ENCODE data around the gene GSTT4. TPM values are rescaled to one million over a fixed set of nuclear protein-coding genes. Genes with fewer than 3 reads are reported as not detected.
A peak's percentile ranks its signal among the peaks of the same experiment; 100 is the strongest.

GSTT4 gene
- total RNA-seq, 1 donor from 2014 or later: not detected

DNA sequence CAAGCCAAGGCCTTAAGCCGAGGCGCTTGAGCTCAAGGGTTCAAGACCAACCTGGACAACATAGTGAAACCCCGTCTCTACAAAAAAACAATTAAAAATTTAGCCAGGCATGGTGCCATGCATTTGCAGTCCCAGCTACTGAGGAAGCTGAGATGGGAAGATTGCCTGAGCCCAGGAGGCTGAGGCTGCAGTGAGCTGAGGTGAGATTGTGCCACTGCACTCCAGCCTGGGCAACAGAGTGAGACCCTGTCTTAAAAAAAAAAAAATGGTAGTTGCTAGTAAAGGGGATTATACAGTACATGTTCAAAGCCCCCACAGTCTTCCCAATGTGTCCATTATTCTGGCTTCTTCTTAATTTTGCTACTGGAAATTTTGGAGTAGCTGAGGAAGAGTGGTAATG, 24.1 kb upstream of the GSTT4 start:
- peaks cover 8% of the 10 kb centered on the region for H3K9me3 Mint-ChIP-seq (ENCODE audit: unreplicated experiment)

DNA sequence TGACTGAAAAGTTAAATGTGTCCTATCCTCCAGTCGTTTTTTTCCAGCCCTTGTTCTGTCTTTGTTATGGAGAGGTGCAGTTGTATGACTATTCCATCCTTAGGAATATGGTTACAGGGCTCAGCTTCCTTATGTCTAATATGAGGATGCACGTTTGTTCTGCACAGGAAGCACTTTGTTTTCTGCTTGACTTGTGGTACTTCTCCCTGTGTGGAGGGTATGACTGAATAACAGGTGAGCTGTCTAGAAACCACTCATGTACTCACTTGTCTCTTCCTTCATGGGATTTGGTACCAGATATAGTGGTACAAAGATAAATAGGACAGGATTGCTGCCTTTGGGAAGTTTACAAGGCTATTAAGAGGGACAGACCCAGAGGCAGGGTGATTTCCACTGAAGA, 23.3 kb upstream of the GSTT4 start:
- H3K4me3 Mint-ChIP-seq (ENCODE audit: unreplicated experiment): no peak overlapping the region
- no peaks in the 10 kb centered on the region for H3K27me3 Mint-ChIP-seq (ENCODE audit: unreplicated experiment)
- H3K9me3 Mint-ChIP-seq (ENCODE audit: unreplicated experiment): peaks cover 10% of the 10 kb centered on the region
- TF ChIP-seq, protein P1, sequence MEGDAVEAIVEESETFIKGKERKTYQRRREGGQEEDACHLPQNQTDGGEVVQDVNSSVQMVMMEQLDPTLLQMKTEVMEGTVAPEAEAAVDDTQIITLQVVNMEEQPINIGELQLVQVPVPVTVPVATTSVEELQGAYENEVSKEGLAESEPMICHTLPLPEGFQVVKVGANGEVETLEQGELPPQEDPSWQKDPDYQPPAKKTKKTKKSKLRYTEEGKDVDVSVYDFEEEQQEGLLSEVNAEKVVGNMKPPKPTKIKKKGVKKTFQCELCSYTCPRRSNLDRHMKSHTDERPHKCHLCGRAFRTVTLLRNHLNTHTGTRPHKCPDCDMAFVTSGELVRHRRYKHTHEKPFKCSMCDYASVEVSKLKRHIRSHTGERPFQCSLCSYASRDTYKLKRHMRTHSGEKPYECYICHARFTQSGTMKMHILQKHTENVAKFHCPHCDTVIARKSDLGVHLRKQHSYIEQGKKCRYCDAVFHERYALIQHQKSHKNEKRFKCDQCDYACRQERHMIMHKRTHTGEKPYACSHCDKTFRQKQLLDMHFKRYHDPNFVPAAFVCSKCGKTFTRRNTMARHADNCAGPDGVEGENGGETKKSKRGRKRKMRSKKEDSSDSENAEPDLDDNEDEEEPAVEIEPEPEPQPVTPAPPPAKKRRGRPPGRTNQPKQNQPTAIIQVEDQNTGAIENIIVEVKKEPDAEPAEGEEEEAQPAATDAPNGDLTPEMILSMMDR (IDR thresholded peaks at IDR 0.05): no peak
- H3K27ac Mint-ChIP-seq (ENCODE audit: unreplicated experiment): no peak overlapping the region
- peaks cover 10% of the 10 kb centered on the region for H3K36me3 Mint-ChIP-seq (ENCODE audit: unreplicated experiment)
- no peaks in the 10 kb centered on the region for H3K4me1 Mint-ChIP-seq (ENCODE audit: unreplicated experiment)
- DNase-seq (ENCODE audit: extremely low spot score, unreplicated experiment): no peak

More for the DNA sequence above, 24.1 kb upstream of the GSTT4 start:
- TF ChIP-seq, protein P1 (IDR thresholded peaks at IDR 0.05): no peak
- H3K4me1 Mint-ChIP-seq (ENCODE audit: unreplicated experiment): no peaks in the 10 kb centered on the region
- H3K36me3 Mint-ChIP-seq (ENCODE audit: unreplicated experiment): peaks cover 8% of the 10 kb centered on the region
- H3K27ac Mint-ChIP-seq (ENCODE audit: unreplicated experiment): no peak overlapping the region
- DNase-seq (ENCODE audit: extremely low spot score, unreplicated experiment): peak; percentile 21
- H3K27me3 Mint-ChIP-seq (ENCODE audit: unreplicated experiment): no peaks in the 10 kb centered on the region
- H3K4me3 Mint-ChIP-seq (ENCODE audit: unreplicated experiment): no peak overlapping the region

DNA sequence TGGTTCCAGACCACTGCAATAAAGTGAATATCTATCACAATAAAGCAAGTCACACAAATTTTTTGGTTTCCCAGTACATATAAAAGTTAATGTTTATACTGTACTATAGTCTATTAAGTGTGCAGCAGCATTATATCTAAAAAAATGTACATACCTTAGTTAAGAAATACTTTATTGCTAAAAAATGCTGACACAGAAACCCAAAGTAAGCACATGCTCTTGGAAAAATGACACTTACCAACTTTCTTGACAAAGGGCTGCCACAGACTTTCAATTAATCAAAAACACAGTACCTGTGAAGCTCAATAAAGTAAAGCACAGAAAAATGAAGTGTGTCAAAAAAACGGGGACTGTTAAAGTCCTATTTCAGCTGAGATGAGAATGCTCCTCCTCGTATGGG, 22.7 kb upstream of the GSTT4 start:
- Mint-ChIP-seq H3K4me3 (ENCODE audit: unreplicated experiment) (no peak overlapping the region), H3K4me1 (ENCODE audit: unreplicated experiment) (no peaks in the 10 kb centered on the region)
- TF ChIP-seq, protein P1 (IDR thresholded peaks at IDR 0.05): no peak

DNA sequence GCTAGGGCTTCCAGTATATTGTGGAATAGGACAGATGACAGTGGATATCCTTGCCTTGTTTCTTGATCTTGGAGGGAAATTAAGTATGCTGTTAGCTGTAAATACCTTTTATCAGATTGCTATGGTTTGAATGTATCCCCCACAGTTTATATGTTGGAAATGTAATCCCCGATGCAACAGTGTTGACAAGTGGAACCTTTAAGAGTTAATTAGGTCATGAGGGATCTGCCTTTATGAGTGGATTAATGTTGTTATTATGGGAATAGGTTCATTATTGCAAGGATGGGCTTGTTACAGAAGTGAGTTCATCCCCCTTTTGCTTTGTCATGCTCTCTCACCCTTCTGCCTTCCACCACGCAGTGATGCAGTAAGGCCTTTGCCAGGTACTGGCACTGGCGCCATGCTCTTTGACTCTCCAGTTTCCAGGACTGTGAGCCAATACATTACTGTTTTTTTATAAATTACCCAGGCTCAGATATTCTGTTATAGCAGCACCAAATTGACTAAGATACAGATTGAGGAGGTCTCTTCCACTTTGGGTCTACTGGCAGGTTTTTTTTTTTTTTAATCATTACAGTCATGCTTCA, 22.2 kb upstream of the GSTT4 start:
- H3K4me1 Mint-ChIP-seq (ENCODE audit: unreplicated experiment): no peaks in the 10 kb centered on the region
- H3K4me3 Mint-ChIP-seq (ENCODE audit: unreplicated experiment): no peak overlapping the region
- H3K36me3 Mint-ChIP-seq (ENCODE audit: unreplicated experiment): peaks cover 10% of the 10 kb centered on the region
- TF ChIP-seq, protein P1 (IDR thresholded peaks at IDR 0.05): no peak
- no peaks in the 10 kb centered on the region for H3K27me3 Mint-ChIP-seq (ENCODE audit: unreplicated experiment)
- H3K27ac Mint-ChIP-seq (ENCODE audit: unreplicated experiment): no peak overlapping the region
- DNase-seq (ENCODE audit: extremely low spot score, unreplicated experiment): no peak
- H3K9me3 Mint-ChIP-seq (ENCODE audit: unreplicated experiment): peaks cover 10% of the 10 kb centered on the region

More for the DNA sequence above, 22.7 kb upstream of the GSTT4 start:
- H3K9me3 Mint-ChIP-seq (ENCODE audit: unreplicated experiment): peaks cover 10% of the 10 kb centered on the region
- no peaks in the 10 kb centered on the region for H3K27me3 Mint-ChIP-seq (ENCODE audit: unreplicated experiment)
- peak; percentile 13 for DNase-seq (ENCODE audit: extremely low spot score, unreplicated experiment)
- no peak overlapping the region for H3K27ac Mint-ChIP-seq (ENCODE audit: unreplicated experiment)
- peaks cover 10% of the 10 kb centered on the region for H3K36me3 Mint-ChIP-seq (ENCODE audit: unreplicated experiment)

DNA sequence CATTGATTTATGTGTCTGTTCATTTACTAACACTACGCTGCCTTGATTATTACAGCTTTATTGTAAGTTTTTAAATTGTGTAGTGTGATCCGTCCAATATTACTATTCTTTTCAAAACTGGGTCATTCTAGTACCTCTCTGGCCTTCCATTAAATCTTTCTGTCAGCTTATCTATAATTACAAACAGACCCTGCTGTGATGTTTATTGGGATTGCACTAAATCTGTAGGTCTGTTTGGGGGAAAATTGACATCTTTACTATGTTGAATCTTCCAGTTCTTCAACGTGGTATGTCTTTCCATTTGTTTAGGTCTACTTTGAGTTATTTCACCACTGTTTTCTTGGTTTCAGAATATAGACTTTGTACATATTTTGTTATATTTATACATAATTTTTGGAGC, 21.5 kb upstream of the GSTT4 start:
- TF ChIP-seq, protein P1 (IDR thresholded peaks at IDR 0.05): no peak
- Mint-ChIP-seq H3K27ac (ENCODE audit: unreplicated experiment) (no peak overlapping the region), H3K27me3 (ENCODE audit: unreplicated experiment) (no peaks in the 10 kb centered on the region), H3K4me1 (ENCODE audit: unreplicated experiment) (no peaks in the 10 kb centered on the region), H3K9me3 (ENCODE audit: unreplicated experiment) (peaks cover 10% of the 10 kb centered on the region), H3K4me3 (ENCODE audit: unreplicated experiment) (no peak overlapping the region), H3K36me3 (ENCODE audit: unreplicated experiment) (peaks cover 12% of the 10 kb centered on the region)
- no peak for DNase-seq (ENCODE audit: extremely low spot score, unreplicated experiment)

Measured in osteocyte (in vitro differentiated cells).